GM19193 (cell line): ENCODE data around the gene ADAP1.

Source experiments
- POLR2A ChIP-seq: IDR thresholded peaks from 4 replicates; pipeline ENCODE4 v1.6.1; 2011; ENCODE audit not compliant: insufficient read depth, insufficient read length; ENCODE audit errors: extremely low read depth

ADAP1 gene

GRCh38 chr7:940599-941408, 13.7 kb downstream of the ADAP1 start:
- TF ChIP-seq POLR2A: no peak

GRCh38 chr7:939843-940242, 14.6 kb downstream of the ADAP1 start:
- no peak for TF ChIP-seq POLR2A

GRCh38 chr7:938546-939185, 15.8 kb downstream of the ADAP1 start:
- no peak for TF ChIP-seq POLR2A

GRCh38 chr7:937856-938484, 16.5 kb downstream of the ADAP1 start:
- no peak for TF ChIP-seq POLR2A

GRCh38 chr7:936386-937054, 18.0 kb downstream of the ADAP1 start:
- TF ChIP-seq POLR2A: no peak

- no peak for TF ChIP-seq POLR2A
Measured at GRCh38 chr7:935874-936385, 18.6 kb downstream of the ADAP1 start.

GRCh38 chr7:935164-935873, 19.2 kb downstream of the ADAP1 start:
- TF ChIP-seq POLR2A: no peak

GRCh38 chr7:934469-935163, 19.9 kb downstream of the ADAP1 start:
- no peak for TF ChIP-seq POLR2A

- no peak for TF ChIP-seq POLR2A
Measured at GRCh38 chr7:932651-932975, 21.9 kb downstream of the ADAP1 start.

GRCh38 chr7:931871-932650, 22.4 kb downstream of the ADAP1 start:
- TF ChIP-seq POLR2A: no peak

GRCh38 chr7:930975-931758, 23.3 kb downstream of the ADAP1 start:
- no peak for TF ChIP-seq POLR2A

GRCh38 chr7:929311-929711, 25.2 kb downstream of the ADAP1 start:
- no peak for TF ChIP-seq POLR2A

- TF ChIP-seq POLR2A: no peak
Measured at GRCh38 chr7:927031-927671, 27.3 kb downstream of the ADAP1 start.
